A549 treated with ZK216348 at 1 μM for 4 hours (cell line): Measurements from ENCODE around the gene PABPC1L2B. TPM values are rescaled to one million over a fixed set of nuclear protein-coding genes. Genes with fewer than 3 reads are reported as not detected.

Experiments
- total RNA-seq: library from RNA; stranded (reverse); fragments of 200-300 nt; extraction: Qiagen RNA extraction; gene quantifications from 5 replicates; pipeline ENCODE4 v1.2.3, GENCODE V29; 2022; ENCODE audit warnings: low read depth

Gene PABPC1L2B
- total RNA-seq, result not detected in 5 replicates

GRCh38 chrX:73002733-73003132 lies at the start of gene PABPC1L2B:
Gene PABPC1L2B (plus strand): TSS chrX:73002939. CDS start chrX:73003643, 704 bp downstream.

Other genes starting within 250 kb of the PABPC1L2B start
- gene DMRTC1B, start 226.0 kb upstream of the PABPC1L2B start, total RNA-seq, result 0.13 TPM in 1 of 5 replicates, not detected in the others
- not detected in 5 replicates for gene FAM236B, start 220.3 kb upstream of the PABPC1L2B start, total RNA-seq
- not detected in 5 replicates for gene FAM236D, start 194.7 kb upstream of the PABPC1L2B start, total RNA-seq
- gene FAM236C, start 90.3 kb upstream of the PABPC1L2B start, total RNA-seq, result not detected in 5 replicates
- not detected in 5 replicates for gene FAM236A, start 64.7 kb upstream of the PABPC1L2B start, total RNA-seq
- gene DMRTC1, start 59.1 kb upstream of the PABPC1L2B start, total RNA-seq, result not detected in 5 replicates
- gene PABPC1L2A, start 76.6 kb downstream of the PABPC1L2B start, total RNA-seq, result not detected in 5 replicates
- gene NAP1L2, start 211.9 kb downstream of the PABPC1L2B start, total RNA-seq, result 0.73 to 1.7 TPM (median 1.0 TPM) in 5 replicates